ENCODE measurements around the gene ROPN1L. TPM values are rescaled to one million over a fixed set of nuclear protein-coding genes. Genes with fewer than 3 reads are reported as not detected.

Gene ROPN1L
- polyA plus RNA-seq, 3 donors, result 1.5 to 2.1 (median 1.9) TPM

DNA sequence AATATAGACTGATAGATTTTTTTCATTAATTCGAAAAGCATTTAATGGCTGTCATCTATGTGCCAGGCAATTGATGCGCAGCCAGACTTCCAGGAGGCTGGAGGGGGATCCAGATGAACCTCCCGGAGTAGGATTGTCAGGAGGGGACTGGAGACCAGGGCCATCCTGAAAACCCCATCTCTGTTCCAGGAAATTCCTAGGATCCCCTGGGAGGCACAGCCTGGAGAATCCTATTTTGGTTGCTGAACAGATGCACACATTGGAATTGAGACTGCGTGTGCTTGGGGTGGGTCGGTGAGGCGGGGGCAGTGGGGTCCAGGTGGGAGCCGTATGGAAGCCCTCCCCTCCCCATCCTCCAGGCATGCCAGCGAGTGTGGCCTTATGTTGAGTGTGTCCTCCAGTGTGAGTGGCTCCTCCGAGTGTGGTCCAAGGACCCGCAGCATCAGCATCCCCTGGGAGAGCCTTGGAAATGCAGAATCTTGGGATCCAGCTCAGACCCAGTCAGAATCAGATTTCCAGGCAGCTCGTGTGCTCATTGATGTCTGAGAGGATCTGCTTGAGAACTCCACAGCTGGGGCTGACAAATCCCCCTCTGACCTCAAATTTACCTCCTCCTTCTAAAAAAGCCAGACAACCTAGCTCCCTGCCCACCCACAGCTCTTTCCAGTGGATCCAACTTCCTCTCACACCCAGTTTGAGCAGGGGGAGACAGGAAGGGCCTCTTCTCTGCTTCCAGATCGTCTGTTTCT, 38.7 kb downstream of the ROPN1L start:
- Mint-ChIP-seq H3K36me3 (no peaks in the 10 kb centered on the region), H3K27me3 (ENCODE audit: low read depth in 3 of 3) (peaks cover 0 to 6% (median 2%) of the 10 kb centered on the region in 3 donors), H3K27ac (no peak overlapping the region), H3K4me1 (peaks cover 8% of the 10 kb centered on the region), H3K4me3 (no peak overlapping the region), H3K9me3 (peaks cover 2 to 20% (median 12%) of the 10 kb centered on the region in 7 donors)
- intact Hi-C loops (cut with micrococcal nuclease), result no loop called here
- H3K79me2 ChIP-seq (ENCODE audit: insufficient read depth, low read length), result no peaks in the 10 kb centered on the region
- H3K4me2 ChIP-seq (replicated peaks; ENCODE audit: extremely low read depth, low read length, poor library complexity, severe bottlenecking), result no peak overlapping the region
- H3K36me3 ChIP-seq (replicated peaks in 1 of 2; ENCODE audit: control insufficient read depth in 1 of 2, insufficient read depth in 2 of 2, low read length in 2 of 2), result no peaks in the 10 kb centered on the region
- no peak for DNase-seq
- H3K4me1 ChIP-seq (ENCODE audit: control insufficient read depth in 1 of 2, insufficient read depth in 2 of 2, low read length in 2 of 2), result peaks cover 3 to 5% of the 10 kb centered on the region in 2 donors
- no peak overlapping the region for H3K9ac ChIP-seq (ENCODE audit: insufficient read depth, low read length, poor library complexity, severe bottlenecking)
- H3K27me3 ChIP-seq (ENCODE audit: control insufficient read depth in 2 of 2, insufficient read depth in 2 of 2, low read length in 2 of 2), result no peaks in the 10 kb centered on the region
- no peak overlapping the region for H3K4me3 ChIP-seq (replicated peaks in 1 of 3; ENCODE audit: low read depth in 2 of 3, low read length in 3 of 3)
- TF ChIP-seq CTCF (IDR thresholded peaks at IDR 0.05), result no peak
- peaks cover 5 to 10% of the 10 kb centered on the region in 2 donors for H3K9me3 ChIP-seq (replicated peaks in 1 of 2; ENCODE audit: control insufficient read depth in 1 of 2, insufficient read depth in 1 of 2, low read length in 2 of 2)
- H3K27ac ChIP-seq (ENCODE audit: low read depth in 1 of 2, low read length in 2 of 2), result no peak overlapping the region
- no peak overlapping the region for H2AFZ ChIP-seq (ENCODE audit: insufficient read depth, low read depth, low read length, poor library complexity, severe bottlenecking)
- no peaks in the 10 kb centered on the region for H4K20me1 ChIP-seq (ENCODE audit: insufficient read depth, low read length)
- 84% methylated on average over 7 of the region's 12 CpGs for WGBS (ENCODE audit: insufficient coverage)

DNA sequence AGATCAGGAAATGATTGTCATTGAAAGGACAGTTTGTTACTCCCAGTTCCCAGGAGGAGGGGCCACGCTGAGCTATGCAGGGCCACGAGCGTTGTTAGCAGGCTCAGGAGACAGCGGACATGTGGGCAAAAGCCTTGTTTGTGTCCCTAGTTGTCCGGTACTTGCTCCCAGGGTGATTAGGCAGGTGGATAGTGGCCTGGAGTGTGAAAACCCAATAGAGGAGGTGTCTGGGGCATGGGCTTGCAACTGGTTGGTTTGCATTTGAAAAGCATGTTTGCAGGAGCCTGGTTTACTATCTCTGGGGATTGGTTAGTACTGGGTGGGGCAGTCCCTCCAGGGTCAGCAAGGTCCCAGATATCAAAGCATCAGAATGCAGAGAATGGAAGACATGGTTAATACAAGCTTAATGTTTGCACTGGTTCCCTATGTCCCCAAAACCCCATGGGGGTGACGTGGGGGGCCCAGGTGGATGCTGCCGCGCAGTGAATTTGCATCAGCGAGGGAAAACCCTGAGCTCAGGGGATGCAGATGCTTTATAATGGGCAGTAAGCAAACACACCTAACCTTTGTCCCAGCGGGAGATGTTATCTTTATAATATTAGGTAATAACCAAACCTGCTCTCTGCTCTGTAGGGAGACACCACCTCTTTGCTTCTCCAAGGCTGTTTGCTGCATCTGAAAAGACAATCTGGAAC, 39.7 kb downstream of the ROPN1L start:
- no peak overlapping the region for H3K4me3 Mint-ChIP-seq
- H3K4me1 Mint-ChIP-seq, result peaks cover 9% of the 10 kb centered on the region
- no peak overlapping the region for H2AFZ ChIP-seq (ENCODE audit: insufficient read depth, low read depth, low read length, poor library complexity, severe bottlenecking)
- no peak overlapping the region for H3K4me2 ChIP-seq (replicated peaks; ENCODE audit: extremely low read depth, low read length, poor library complexity, severe bottlenecking)
- H3K9me3 Mint-ChIP-seq, result peaks cover 2 to 15% (median 6%) of the 10 kb centered on the region in 7 donors
- H3K4me1 ChIP-seq (ENCODE audit: control insufficient read depth in 1 of 2, insufficient read depth in 2 of 2, low read length in 2 of 2), result peaks cover 3 to 7% of the 10 kb centered on the region in 2 donors
- no peaks in the 10 kb centered on the region for H3K36me3 ChIP-seq (replicated peaks in 1 of 2; ENCODE audit: control insufficient read depth in 1 of 2, insufficient read depth in 2 of 2, low read length in 2 of 2)
- no peaks in the 10 kb centered on the region for H3K36me3 Mint-ChIP-seq
- TF ChIP-seq CTCF (IDR thresholded peaks at IDR 0.05), result no peak
- intact Hi-C loops (cut with micrococcal nuclease), result no loop called here
- H3K27ac ChIP-seq (ENCODE audit: low read depth in 1 of 2, low read length in 2 of 2), result no peak overlapping the region
- H3K4me3 ChIP-seq (replicated peaks in 1 of 3; ENCODE audit: low read depth in 2 of 3, low read length in 3 of 3), result no peak overlapping the region
- no peaks in the 10 kb centered on the region for H3K27me3 ChIP-seq (ENCODE audit: control insufficient read depth in 2 of 2, insufficient read depth in 2 of 2, low read length in 2 of 2)
- H3K27me3 Mint-ChIP-seq (ENCODE audit: low read depth in 3 of 3), result peaks cover 0 to 6% (median 2%) of the 10 kb centered on the region in 3 donors
- no peaks in the 10 kb centered on the region for H3K79me2 ChIP-seq (ENCODE audit: insufficient read depth, low read length)
- no peak for DNase-seq
- H3K9me3 ChIP-seq (replicated peaks in 1 of 2; ENCODE audit: control insufficient read depth in 1 of 2, insufficient read depth in 1 of 2, low read length in 2 of 2), result peaks cover 0 to 4% of the 10 kb centered on the region in 2 donors
- no peak overlapping the region for H3K27ac Mint-ChIP-seq
- H4K20me1 ChIP-seq (ENCODE audit: insufficient read depth, low read length), result no peaks in the 10 kb centered on the region
- no peak overlapping the region for H3K9ac ChIP-seq (ENCODE audit: insufficient read depth, low read length, poor library complexity, severe bottlenecking)
- 87% methylated on average over 8 of the region's 10 CpGs for WGBS (ENCODE audit: insufficient coverage)

Measured in CD14-positive monocyte (primary cell).